HG03439 (cell line): ENCODE results near the gene LRP1B.

Experiments
- ATAC-seq: cut with Tn5 transposase; IDR thresholded peaks from one replicate; pipeline ENCODE4 v1.9.1; 2021; ENCODE audit warnings: mild to moderate bottlenecking, moderate library complexity; ENCODE audit not compliant: unreplicated experiment

Gene LRP1B

GRCh38 chr2:141490886-141491285, 639.9 kb downstream of the LRP1B start:
- ATAC-seq = no peak

GRCh38 chr2:141482697-141483096, 648.1 kb downstream of the LRP1B start:
- no peak for ATAC-seq

GRCh38 chr2:141475801-141476200, 655.0 kb downstream of the LRP1B start:
- no peak for ATAC-seq

- ATAC-seq = no peak
These were observed 662.1 kb downstream of the LRP1B start for GRCh38 chr2:141468761-141469160.

- no peak for ATAC-seq
These were observed 663.5 kb downstream of the LRP1B start for GRCh38 chr2:141467331-141467730.

GRCh38 chr2:141464995-141465394, 665.8 kb downstream of the LRP1B start:
- ATAC-seq = no peak

- ATAC-seq = no peak
These were observed 672.5 kb downstream of the LRP1B start for GRCh38 chr2:141458351-141458750.

GRCh38 chr2:141455877-141456276, 674.9 kb downstream of the LRP1B start:
- ATAC-seq = no peak

- ATAC-seq = no peak
These were observed 675.5 kb downstream of the LRP1B start for GRCh38 chr2:141455211-141455826.

- ATAC-seq = no peak
These were observed 690.7 kb downstream of the LRP1B start for GRCh38 chr2:141440072-141440635.

GRCh38 chr2:141439524-141439923, 691.3 kb downstream of the LRP1B start:
- no peak for ATAC-seq

GRCh38 chr2:141438536-141438935, 692.3 kb downstream of the LRP1B start:
- no peak for ATAC-seq

GRCh38 chr2:141437521-141437920, 693.3 kb downstream of the LRP1B start:
- no peak for ATAC-seq

GRCh38 chr2:141423124-141423523, 707.7 kb downstream of the LRP1B start:
- ATAC-seq = no peak

GRCh38 chr2:141417246-141417797, 713.5 kb downstream of the LRP1B start:
- no peak for ATAC-seq

GRCh38 chr2:141411419-141411818, 719.4 kb downstream of the LRP1B start:
- ATAC-seq = no peak

- ATAC-seq = no peak
These were observed 731.5 kb downstream of the LRP1B start for GRCh38 chr2:141399270-141399669.

- ATAC-seq = no peak
These were observed 737.6 kb downstream of the LRP1B start for GRCh38 chr2:141393214-141393545.

GRCh38 chr2:141392517-141393213, 738.2 kb downstream of the LRP1B start:
- ATAC-seq = no peak

- no peak for ATAC-seq
These were observed 744.6 kb downstream of the LRP1B start for GRCh38 chr2:141386168-141386567.

GRCh38 chr2:141384676-141385075, 746.1 kb downstream of the LRP1B start:
- ATAC-seq = no peak

GRCh38 chr2:141381946-141382345, 748.9 kb downstream of the LRP1B start:
- ATAC-seq = no peak
